Measurements from ENCODE around the gene SEMA4A. TPM values are rescaled to one million over a fixed set of nuclear protein-coding genes. Genes with fewer than 3 reads are reported as not detected.
A peak's percentile ranks its signal among the peaks of the same experiment; 100 is the strongest.

Gene SEMA4A
- total and polyA plus RNA-seq, 2 of the 8 experiments (the other 6 are each of a cell fraction or from before 2014, with no cell fraction given), result 7.3 to 10.6 TPM

- no peak overlapping the region for H4K91ac ChIP-seq (replicated peaks; ENCODE audit: insufficient read length, low read length)
- H2BK20ac ChIP-seq (ENCODE audit: low read length), result no peak overlapping the region
- peaks cover 8% of the 10 kb centered on the region for H3K79me1 ChIP-seq (ENCODE audit: low read depth, low read length)
- H2BK5ac ChIP-seq (ENCODE audit: low read depth, low read length), result no peak overlapping the region
- CTCF ChIA-PET (ENCODE audit: partially characterized antibody), result interaction anchor here (0.7 to 47.2 kb wide), 9 partner anchors 12 to 136 kb away, joined by 3 to 1265 read pairs (median 21); partner anchors contain the start of genes PMF1, SEMA4A and SLC25A44
- no peaks in the 10 kb centered on the region for H3K27me3 ChIP-seq (replicated peaks in 1 of 4; ENCODE audit: control insufficient read depth in 3 of 4, extremely low read depth in 1 of 4, insufficient read depth in 3 of 4, low read length in 3 of 4)
- DNase-seq (ENCODE audit: low read depth in 1 of 2, low spot score in 2 of 2), result no peak
- no peak overlapping the region for H3K4me2 ChIP-seq (ENCODE audit: insufficient read depth in 1 of 2, low read depth in 2 of 2, low read length in 2 of 2)
- no peak overlapping the region for H2AK5ac ChIP-seq (ENCODE audit: low read depth, low read length)
- H4K20me1 ChIP-seq (replicated peaks in 1 of 2; ENCODE audit: control insufficient read depth in 1 of 2, insufficient read depth in 2 of 2, low read length in 2 of 2), result peaks cover 0 to 5% of the 10 kb centered on the region in 2 experiments
- H3K79me2 ChIP-seq (ENCODE audit: control insufficient read depth in 1 of 2, insufficient read depth in 2 of 2, low read length in 2 of 2), result 0 out of 4 replicates have a peak, but pooled peaks cover 0 to 8% of the 10 kb centered on the region in 2 experiments
- H3K18ac ChIP-seq (ENCODE audit: extremely low read depth, low read length), result no peak overlapping the region
- no peaks in the 10 kb centered on the region for H3K4me1 ChIP-seq (replicated peaks in 1 of 4; ENCODE audit: control insufficient read depth in 3 of 4, insufficient read depth in 4 of 4, low read length in 3 of 4)
- 94% methylated on average over 4 of the region's 4 CpGs; no CpG with 5 or more reads in 1 of the 2 experiments for WGBS, 2 experiments (ENCODE audit: extremely low coverage in 1 of 2, insufficient coverage in 1 of 2, insufficient read length in 1 of 2, insufficient replicate concordance in 2 of 2, low coverage in 1 of 2, low lambda C conversion rate in 2 of 2, missing lambda C conversion rate in 1 of 2)
- no peak overlapping the region for H2BK12ac ChIP-seq (ENCODE audit: low read depth, low read length)
- H3K14ac ChIP-seq (ENCODE audit: insufficient read length), result no peak overlapping the region
- H2BK120ac ChIP-seq (replicated peaks; ENCODE audit: low read depth, low read length), result no peak overlapping the region
- H3K9ac ChIP-seq (replicated peaks in 1 of 4; ENCODE audit: extremely low read depth in 1 of 4, low read depth in 3 of 4, low read length in 3 of 4), result no peak overlapping the region
- H3K9me3 ChIP-seq (ENCODE audit: insufficient read depth in 2 of 2, low read depth in 1 of 2, low read length in 1 of 2), result no peaks in the 10 kb centered on the region
- no peak for TF ChIP-seq CHD2 (IDR thresholded peaks at IDR 0.05; ENCODE audit: low read length)
- no peak for TF ChIP-seq CHD1 (IDR thresholded peaks at IDR 0.05; ENCODE audit: low read depth, low read length)
- no peak for TF ChIP-seq SAP30 (IDR thresholded peaks at IDR 0.05; ENCODE audit: insufficient read depth, insufficient replicate concordance, low read length)
- no peak overlapping the region for H3K27ac ChIP-seq (ENCODE audit: low read depth, low read length)
- H3K36me3 ChIP-seq (ENCODE audit: control insufficient read depth in 2 of 4, insufficient read depth in 4 of 4, low read length in 3 of 4), result peaks cover 11 to 27% (median 14%) of the 10 kb centered on the region in 4 experiments
- no peak overlapping the region for H2BK15ac ChIP-seq (ENCODE audit: low read length)
- FAIRE-seq, result no peak
- H3K4me3 ChIP-seq (ENCODE audit: extremely low read depth in 1 of 4, insufficient read depth in 2 of 4, low read depth in 3 of 4, low read length in 4 of 4), result no peak overlapping the region
- no peak overlapping the region for H2AFZ ChIP-seq (ENCODE audit: low read length)
- no peak overlapping the region for H4K5ac ChIP-seq (ENCODE audit: insufficient read length, low read depth, low read length)
- POLR2A ChIA-PET (ENCODE audit: partially characterized antibody), result interaction anchor here (1.1 to 6.6 kb wide), 6 partner anchors 12 to 85 kb away, joined by 3 to 49 read pairs (median 3); partner anchors contain the start of gene PMF1
- no peaks in the 10 kb centered on the region for H3K23me2 ChIP-seq (ENCODE audit: low read depth, low read length)
- H3K23ac ChIP-seq (ENCODE audit: insufficient read length), result no peak overlapping the region
- H3K4ac ChIP-seq (replicated peaks; ENCODE audit: insufficient read length, low read depth, low read length), result no peak overlapping the region
- 0 out of 2 replicates have a peak overlapping the region, but pooled peaks have one; percentile 22 for H4K8ac ChIP-seq (ENCODE audit: extremely low read depth, insufficient read depth, low read length)
- H3K56ac ChIP-seq (replicated peaks; ENCODE audit: insufficient read length, low read depth, low read length), result no peak overlapping the region
Observed at GRCh38 chr1:156226782-156227181, 73.4 kb downstream of the SEMA4A start.

Small RNA genes lying within 50 kb of the gene (small RNA-seq; reads per million reads assigned to genes)
- not detected for gene RF00568 (ENCODE audit: insufficient read depth)

Other genes starting within 250 kb of the SEMA4A start
- gene RIT1, start 242.2 kb upstream of the SEMA4A start, total RNA-seq (2021; fragmentation: NEBNext Ultra II Directional; extraction: Animal tissue kit (Norgen Biotek cat#: 25700)), result 25.3 TPM in 2 replicates
- 19.7 and 26.8 TPM in 2 replicates for gene RIT1, start 242.2 kb upstream of the SEMA4A start, polyA plus RNA-seq (2011; rRNA removed)
- gene KHDC4, start 219.2 kb upstream of the SEMA4A start, total RNA-seq (2021; fragmentation: NEBNext Ultra II Directional; extraction: Animal tissue kit (Norgen Biotek cat#: 25700)), result 53.4 and 56.6 TPM in 2 replicates
- gene KHDC4, start 219.2 kb upstream of the SEMA4A start, polyA plus RNA-seq (2011; rRNA removed), result 59.9 and 81.1 TPM in 2 replicates
- gene RXFP4, start 211.9 kb upstream of the SEMA4A start, total RNA-seq (2021; fragmentation: NEBNext Ultra II Directional; extraction: Animal tissue kit (Norgen Biotek cat#: 25700)), result not detected in 2 replicates
- 0.09 TPM in 1 of 2 replicates, not detected in the other for gene RXFP4, start 211.9 kb upstream of the SEMA4A start, polyA plus RNA-seq (2011; rRNA removed)
- 68.3 and 80.5 TPM in 2 replicates for gene ARHGEF2, start 175.0 kb upstream of the SEMA4A start, total RNA-seq (2021; fragmentation: NEBNext Ultra II Directional; extraction: Animal tissue kit (Norgen Biotek cat#: 25700))
- 42.7 and 55.0 TPM in 2 replicates for gene ARHGEF2, start 175.0 kb upstream of the SEMA4A start, polyA plus RNA-seq (2011; rRNA removed)
- 190 and 196 TPM in 2 replicates for gene SSR2, start 132.6 kb upstream of the SEMA4A start, total RNA-seq (2021; fragmentation: NEBNext Ultra II Directional; extraction: Animal tissue kit (Norgen Biotek cat#: 25700))
- gene SSR2, start 132.6 kb upstream of the SEMA4A start, polyA plus RNA-seq (2011; rRNA removed), result 411 and 648 TPM in 2 replicates
- 37.7 and 39.8 TPM in 2 replicates for gene UBQLN4, start 99.8 kb upstream of the SEMA4A start, total RNA-seq (2021; fragmentation: NEBNext Ultra II Directional; extraction: Animal tissue kit (Norgen Biotek cat#: 25700))
- gene UBQLN4, start 99.8 kb upstream of the SEMA4A start, polyA plus RNA-seq (2011; rRNA removed), result 47.8 and 52.0 TPM in 2 replicates
- gene LAMTOR2, start 98.8 kb upstream of the SEMA4A start, total RNA-seq (2021; fragmentation: NEBNext Ultra II Directional; extraction: Animal tissue kit (Norgen Biotek cat#: 25700)), result 50.5 and 54.7 TPM in 2 replicates
- gene LAMTOR2, start 98.8 kb upstream of the SEMA4A start, polyA plus RNA-seq (2011; rRNA removed), result 122 and 131 TPM in 2 replicates
- gene RAB25, start 92.4 kb upstream of the SEMA4A start, total RNA-seq (2021; fragmentation: NEBNext Ultra II Directional; extraction: Animal tissue kit (Norgen Biotek cat#: 25700)), result 34.8 and 38.5 TPM in 2 replicates
- 98.2 and 117 TPM in 2 replicates for gene RAB25, start 92.4 kb upstream of the SEMA4A start, polyA plus RNA-seq (2011; rRNA removed)
- 52.4 and 54.7 TPM in 2 replicates for gene MEX3A, start 71.1 kb upstream of the SEMA4A start, total RNA-seq (2021; fragmentation: NEBNext Ultra II Directional; extraction: Animal tissue kit (Norgen Biotek cat#: 25700))
- gene MEX3A, start 71.1 kb upstream of the SEMA4A start, polyA plus RNA-seq (2011; rRNA removed), result 34.1 and 43.5 TPM in 2 replicates
- gene LMNA, start 38.9 kb upstream of the SEMA4A start, total RNA-seq (2021; fragmentation: NEBNext Ultra II Directional; extraction: Animal tissue kit (Norgen Biotek cat#: 25700)), result 46.8 and 48.0 TPM in 2 replicates
- gene LMNA, start 38.9 kb upstream of the SEMA4A start, polyA plus RNA-seq (2011; rRNA removed), result 25.8 and 38.3 TPM in 2 replicates
- gene SLC25A44, start 40.5 kb downstream of the SEMA4A start, total RNA-seq (2021; fragmentation: NEBNext Ultra II Directional; extraction: Animal tissue kit (Norgen Biotek cat#: 25700)), result 23.4 and 31.4 TPM in 2 replicates
- gene SLC25A44, start 40.5 kb downstream of the SEMA4A start, polyA plus RNA-seq (2011; rRNA removed), result 27.0 and 32.1 TPM in 2 replicates
- gene PMF1, start 59.4 kb downstream of the SEMA4A start, total RNA-seq (2021; fragmentation: NEBNext Ultra II Directional; extraction: Animal tissue kit (Norgen Biotek cat#: 25700)), result 113 and 116 TPM in 2 replicates
- 296 and 337 TPM in 2 replicates for gene PMF1, start 59.4 kb downstream of the SEMA4A start, polyA plus RNA-seq (2011; rRNA removed)
- gene BGLAP, start 88.6 kb downstream of the SEMA4A start, total RNA-seq (2021; fragmentation: NEBNext Ultra II Directional; extraction: Animal tissue kit (Norgen Biotek cat#: 25700)), result 0.78 and 1.2 TPM in 2 replicates
- 1.5 and 3.2 TPM in 2 replicates for gene BGLAP, start 88.6 kb downstream of the SEMA4A start, polyA plus RNA-seq (2011; rRNA removed)
- 7.1 and 7.2 TPM in 2 replicates for gene PAQR6, start 94.5 kb downstream of the SEMA4A start, total RNA-seq (2021; fragmentation: NEBNext Ultra II Directional; extraction: Animal tissue kit (Norgen Biotek cat#: 25700))
- gene PAQR6, start 94.5 kb downstream of the SEMA4A start, polyA plus RNA-seq (2011; rRNA removed), result 11.3 and 20.2 TPM in 2 replicates
- 94.7 and 98.0 TPM in 2 replicates for gene SMG5, start 129.2 kb downstream of the SEMA4A start, total RNA-seq (2021; fragmentation: NEBNext Ultra II Directional; extraction: Animal tissue kit (Norgen Biotek cat#: 25700))
- 32.7 and 45.2 TPM in 2 replicates for gene SMG5, start 129.2 kb downstream of the SEMA4A start, polyA plus RNA-seq (2011; rRNA removed)
- 1.7 and 2.1 TPM in 2 replicates for gene TMEM79, start 130.7 kb downstream of the SEMA4A start, total RNA-seq (2021; fragmentation: NEBNext Ultra II Directional; extraction: Animal tissue kit (Norgen Biotek cat#: 25700))
- gene TMEM79, start 130.7 kb downstream of the SEMA4A start, polyA plus RNA-seq (2011; rRNA removed), result 2.3 and 3.9 TPM in 2 replicates
- 47.6 and 48.1 TPM in 2 replicates for gene GLMP, start 142.1 kb downstream of the SEMA4A start, total RNA-seq (2021; fragmentation: NEBNext Ultra II Directional; extraction: Animal tissue kit (Norgen Biotek cat#: 25700))
- 59.5 and 69.3 TPM in 2 replicates for gene GLMP, start 142.1 kb downstream of the SEMA4A start, polyA plus RNA-seq (2011; rRNA removed)
- gene VHLL, start 145.7 kb downstream of the SEMA4A start, total RNA-seq (2021; fragmentation: NEBNext Ultra II Directional; extraction: Animal tissue kit (Norgen Biotek cat#: 25700)), result not detected in 2 replicates
- not detected in 2 replicates for gene VHLL, start 145.7 kb downstream of the SEMA4A start, polyA plus RNA-seq (2011; rRNA removed)
- gene CCT3, start 184.7 kb downstream of the SEMA4A start, total RNA-seq (2021; fragmentation: NEBNext Ultra II Directional; extraction: Animal tissue kit (Norgen Biotek cat#: 25700)), result 471 and 480 TPM in 2 replicates
- 321 and 431 TPM in 2 replicates for gene CCT3, start 184.7 kb downstream of the SEMA4A start, polyA plus RNA-seq (2011; rRNA removed)
- 1.0 and 2.1 TPM in 2 replicates for gene TSACC, start 184.9 kb downstream of the SEMA4A start, total RNA-seq (2021; fragmentation: NEBNext Ultra II Directional; extraction: Animal tissue kit (Norgen Biotek cat#: 25700))
- 3.3 and 5.0 TPM in 2 replicates for gene TSACC, start 184.9 kb downstream of the SEMA4A start, polyA plus RNA-seq (2011; rRNA removed)
- gene RHBG, start 215.6 kb downstream of the SEMA4A start, total RNA-seq (2021; fragmentation: NEBNext Ultra II Directional; extraction: Animal tissue kit (Norgen Biotek cat#: 25700)), result 2.2 and 2.6 TPM in 2 replicates
- gene RHBG, start 215.6 kb downstream of the SEMA4A start, polyA plus RNA-seq (2011; rRNA removed), result 2.7 and 3.1 TPM in 2 replicates